ENCODE data around the gene TAF4B.

DNA sequence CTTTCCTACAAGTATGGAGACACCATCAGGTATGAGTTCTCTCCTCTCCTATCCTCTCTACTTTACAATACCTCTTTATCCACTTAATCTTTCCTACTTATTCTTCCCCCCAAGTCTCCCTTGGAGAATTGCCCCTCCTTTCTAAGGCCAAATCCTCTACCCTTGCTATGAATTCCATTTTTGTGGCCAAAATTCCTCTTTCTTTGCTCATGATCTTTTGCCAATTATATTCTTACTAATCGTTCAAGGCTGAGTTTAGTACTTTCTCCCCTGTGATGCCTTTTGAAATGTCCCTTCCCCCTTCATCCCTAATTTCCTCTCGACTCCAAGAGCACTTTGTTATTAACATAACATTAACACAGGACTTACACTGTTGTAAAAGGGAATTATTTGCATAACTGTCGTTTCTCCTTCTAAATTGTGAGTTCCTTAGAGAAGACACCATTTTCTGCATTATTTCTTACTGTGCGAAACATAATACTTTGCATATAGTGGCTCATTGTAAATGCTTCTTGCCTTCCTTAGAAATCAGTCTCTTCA, 188.7 kb downstream of the TAF4B start:
- TF ChIP-seq, protein P1, sequence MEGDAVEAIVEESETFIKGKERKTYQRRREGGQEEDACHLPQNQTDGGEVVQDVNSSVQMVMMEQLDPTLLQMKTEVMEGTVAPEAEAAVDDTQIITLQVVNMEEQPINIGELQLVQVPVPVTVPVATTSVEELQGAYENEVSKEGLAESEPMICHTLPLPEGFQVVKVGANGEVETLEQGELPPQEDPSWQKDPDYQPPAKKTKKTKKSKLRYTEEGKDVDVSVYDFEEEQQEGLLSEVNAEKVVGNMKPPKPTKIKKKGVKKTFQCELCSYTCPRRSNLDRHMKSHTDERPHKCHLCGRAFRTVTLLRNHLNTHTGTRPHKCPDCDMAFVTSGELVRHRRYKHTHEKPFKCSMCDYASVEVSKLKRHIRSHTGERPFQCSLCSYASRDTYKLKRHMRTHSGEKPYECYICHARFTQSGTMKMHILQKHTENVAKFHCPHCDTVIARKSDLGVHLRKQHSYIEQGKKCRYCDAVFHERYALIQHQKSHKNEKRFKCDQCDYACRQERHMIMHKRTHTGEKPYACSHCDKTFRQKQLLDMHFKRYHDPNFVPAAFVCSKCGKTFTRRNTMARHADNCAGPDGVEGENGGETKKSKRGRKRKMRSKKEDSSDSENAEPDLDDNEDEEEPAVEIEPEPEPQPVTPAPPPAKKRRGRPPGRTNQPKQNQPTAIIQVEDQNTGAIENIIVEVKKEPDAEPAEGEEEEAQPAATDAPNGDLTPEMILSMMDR (conservative IDR thresholded peaks at IDR 0.05 in 1 of 2, IDR thresholded peaks at IDR 0.05 in 1 of 2; ENCODE audit: low read depth in 1 of 2, low read length in 2 of 2) = no peak
- TF ChIP-seq EZH2 (IDR thresholded peaks at IDR 0.05; ENCODE audit: low read length, missing control alignments) = no peak
